ENCODE measurements around the gene MKRN1.
"Not testable (repeated sequence)": the region's sequence is repeated elsewhere in the genome, so short reads cannot be mapped to it uniquely, and the experiment has no call there.

Gene MKRN1

GRCh38 chr7:140484951-140485499, 5.7 kb upstream of the MKRN1 start:
- DNase-seq: no peak

- DNase-seq: no peak
These were observed 5.2 kb upstream of the MKRN1 start for GRCh38 chr7:140484479-140484878.

DNA sequence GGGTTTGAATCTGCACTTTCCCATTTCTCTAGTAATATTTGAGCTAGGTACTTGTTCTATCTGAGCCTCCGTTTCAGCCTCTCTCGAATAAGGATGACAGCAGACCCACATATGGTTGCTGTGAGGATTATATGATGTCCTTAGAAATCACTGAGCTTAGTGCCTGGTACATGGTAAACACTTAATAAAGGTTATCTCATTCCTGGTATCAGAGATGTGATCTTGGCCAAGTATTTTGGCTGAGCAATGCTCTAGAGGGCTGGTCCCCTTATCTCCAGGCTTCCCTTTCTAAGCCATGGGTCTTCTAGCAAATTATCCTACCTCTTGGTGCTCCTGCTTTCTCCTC, 407 bp upstream of the MKRN1 start:
- no peak for DNase-seq

- DNase-seq: peak; percentile 29 to 82
These were observed 851 bp downstream of the MKRN1 start for GRCh38 chr7:140478246-140479061.

GRCh38 chr7:140476698-140477261, 2.5 kb downstream of the MKRN1 start:
- DNase-seq: no peak

DNA sequence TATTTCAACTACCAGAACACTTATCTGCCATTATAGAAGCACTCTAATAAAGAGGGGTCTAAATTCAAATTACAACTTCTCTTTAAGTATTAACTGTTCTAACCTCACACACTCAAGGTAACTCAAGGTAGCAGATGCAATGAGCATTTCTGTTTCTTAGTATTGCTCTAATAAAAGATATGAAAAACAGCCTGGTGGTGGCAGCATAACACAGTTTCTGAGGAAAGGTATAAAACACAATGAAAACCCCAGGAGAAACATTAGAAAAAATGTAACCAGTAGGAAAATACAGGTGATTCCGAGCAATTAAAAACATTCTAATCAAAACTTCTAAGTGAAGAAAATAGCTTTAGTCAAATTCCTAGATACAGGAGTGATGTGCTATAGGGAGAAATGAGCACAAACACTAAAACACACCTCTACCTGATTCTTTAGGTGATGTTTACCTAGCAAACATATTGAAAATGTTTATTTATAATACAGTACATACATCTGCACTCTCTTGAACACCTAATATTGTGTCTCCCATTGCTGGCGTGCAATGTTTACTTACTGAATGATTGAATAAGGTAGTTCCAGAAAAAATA, 3.5 kb downstream of the MKRN1 start:
- DNase-seq: peak; percentile 57 to 82

- DNase-seq: no peak
These were observed 16.2 kb downstream of the MKRN1 start for GRCh38 chr7:140463111-140463510.

GRCh38 chr7:140458916-140459315, 20.4 kb downstream of the MKRN1 start:
- DNase-seq: no peak

GRCh38 chr7:140458201-140458600, 21.1 kb downstream of the MKRN1 start:
- DNase-seq: no peak

DNA sequence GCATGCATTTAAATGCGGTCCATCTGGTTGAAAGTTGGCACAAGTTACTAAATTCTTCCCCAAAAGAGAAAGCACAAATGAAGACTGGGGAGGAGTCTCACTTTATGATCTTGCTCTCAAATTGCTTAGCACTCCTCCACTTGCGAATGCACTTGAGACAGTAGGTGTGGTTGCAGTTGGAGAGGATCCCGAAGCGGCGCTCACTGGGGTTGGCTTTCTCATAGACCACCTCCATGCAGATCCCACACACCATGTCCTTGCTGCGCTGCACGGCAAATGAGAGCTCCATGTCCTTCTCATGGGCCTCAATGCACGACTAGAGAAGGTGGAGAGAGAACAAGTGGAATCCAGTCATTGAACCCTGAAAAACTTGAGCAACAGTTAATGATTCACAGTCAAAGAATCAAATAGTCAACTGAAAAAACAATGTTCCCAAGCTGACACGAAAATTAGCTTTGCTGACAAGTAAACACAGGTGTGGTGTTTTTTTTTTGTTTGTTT, 22.7 kb downstream of the MKRN1 start:
- DNase-seq: no peak

- DNase-seq: peak in 1 of 2 experiments; percentile 11
These were observed 23.6 kb downstream of the MKRN1 start for GRCh38 chr7:140455743-140456142.

DNA sequence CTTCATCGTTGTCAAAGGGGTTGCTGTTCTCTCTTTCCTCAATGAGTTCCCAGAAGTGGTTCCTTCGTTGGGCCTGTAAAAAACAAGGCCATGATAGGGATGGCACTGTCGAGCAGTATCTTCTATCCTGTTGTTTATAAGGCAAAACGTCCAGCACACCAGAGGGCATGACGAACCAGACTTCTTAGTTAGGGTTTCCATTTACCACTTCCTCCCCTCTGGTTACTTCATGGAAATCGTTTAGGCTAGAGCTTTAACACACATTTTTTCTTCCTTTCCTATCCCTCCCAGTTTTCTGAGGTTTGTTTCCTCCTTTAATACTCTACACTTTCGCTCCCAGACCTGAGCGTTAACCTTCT, 24.7 kb downstream of the MKRN1 start:
- no peak for DNase-seq

DNA sequence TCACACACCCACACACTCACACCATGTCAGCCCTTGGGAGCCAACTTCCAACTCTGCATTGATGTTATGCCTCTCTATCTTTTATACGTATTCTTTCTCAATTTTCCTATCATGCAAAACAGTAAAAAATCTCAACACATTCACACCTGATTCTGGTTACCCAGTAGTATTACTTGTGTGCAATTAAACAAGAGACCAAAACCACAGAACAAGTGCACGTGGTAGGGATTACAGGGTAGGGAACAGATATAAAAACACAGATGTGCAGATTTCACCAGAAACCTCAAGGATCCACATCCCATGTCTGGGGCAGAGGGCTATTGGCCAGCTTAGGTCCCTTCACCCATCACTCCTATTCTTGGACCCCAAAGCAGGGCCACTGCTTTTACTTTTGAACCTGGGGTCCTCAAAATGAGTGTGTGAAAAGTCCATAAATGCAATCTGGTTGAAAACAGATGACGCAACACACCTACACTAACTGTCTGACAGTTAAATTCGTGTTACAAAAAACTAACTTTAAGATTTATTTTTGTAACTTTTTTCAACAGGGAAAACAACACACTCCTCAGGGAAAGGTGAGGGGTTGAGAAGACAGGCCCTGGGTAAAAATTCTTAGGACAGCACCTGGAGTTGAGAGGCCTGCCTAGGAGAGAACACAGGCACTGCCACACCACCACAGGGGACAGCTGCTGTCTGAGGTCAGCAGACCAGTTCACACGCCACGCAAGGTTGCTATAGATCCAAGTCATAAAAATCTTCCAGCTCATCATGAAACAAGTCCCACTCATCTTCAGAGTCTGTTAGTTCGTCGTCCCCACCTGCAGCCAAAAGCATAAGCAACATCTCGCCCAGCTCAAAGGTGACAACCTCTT, 25.3 kb downstream of the MKRN1 start:
- DNase-seq: not testable (repeated sequence)

GRCh38 chr7:140453273-140453672, 26.0 kb downstream of the MKRN1 start:
- no peak for DNase-seq

- DNase-seq: peak in 1 of 2 experiments; percentile 18
These were observed 27.6 kb downstream of the MKRN1 start for GRCh38 chr7:140451716-140452115.

- no peak for DNase-seq
These were observed 30.4 kb downstream of the MKRN1 start for GRCh38 chr7:140448781-140449480.

DNA sequence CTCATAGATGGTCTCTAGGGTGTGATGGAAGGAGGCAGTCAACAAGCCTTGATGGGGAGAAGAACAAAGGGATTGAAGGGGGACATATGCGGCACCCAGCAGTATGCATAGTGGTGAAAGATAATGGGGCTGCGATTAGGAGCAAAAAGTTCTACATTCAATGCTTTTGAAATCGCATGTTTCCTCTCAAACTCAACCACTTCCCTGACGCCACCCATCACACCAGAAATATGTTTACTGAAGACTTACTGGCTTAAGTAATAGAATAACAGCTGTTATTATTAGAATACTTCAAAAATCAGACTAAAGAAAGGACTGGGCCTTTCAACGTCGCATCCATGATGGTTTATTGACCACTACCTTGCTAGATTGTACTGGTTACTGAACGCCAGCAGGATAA, 31.5 kb downstream of the MKRN1 start:
- DNase-seq: no peak

GRCh38 chr7:140446467-140446866, 32.8 kb downstream of the MKRN1 start:
- DNase-seq: no peak

DNA sequence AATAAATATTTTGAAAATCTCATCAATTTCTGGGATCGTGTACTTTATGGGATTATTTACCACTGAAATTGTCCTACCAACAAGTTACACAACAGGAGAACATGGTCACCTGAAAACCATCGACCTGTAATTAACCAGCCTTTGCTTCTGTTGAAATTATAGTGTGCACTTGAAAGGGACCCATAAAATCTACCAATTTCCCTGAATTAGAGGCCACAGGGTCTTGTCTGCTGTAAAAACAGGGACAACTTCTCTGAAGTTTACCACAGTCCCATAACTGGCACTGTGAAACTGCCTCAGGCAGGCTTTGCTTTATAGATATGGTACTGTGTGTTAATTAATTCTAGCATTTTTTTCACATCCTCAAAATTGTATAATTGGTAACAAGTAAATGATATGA, 37.8 kb downstream of the MKRN1 start:
- DNase-seq: no peak

GRCh38 chr7:140440593-140440992, 38.7 kb downstream of the MKRN1 start:
- DNase-seq: no peak

GRCh38 chr7:140439359-140439758, 39.9 kb downstream of the MKRN1 start:
- peak; percentile 17 to 18 for DNase-seq

DNA sequence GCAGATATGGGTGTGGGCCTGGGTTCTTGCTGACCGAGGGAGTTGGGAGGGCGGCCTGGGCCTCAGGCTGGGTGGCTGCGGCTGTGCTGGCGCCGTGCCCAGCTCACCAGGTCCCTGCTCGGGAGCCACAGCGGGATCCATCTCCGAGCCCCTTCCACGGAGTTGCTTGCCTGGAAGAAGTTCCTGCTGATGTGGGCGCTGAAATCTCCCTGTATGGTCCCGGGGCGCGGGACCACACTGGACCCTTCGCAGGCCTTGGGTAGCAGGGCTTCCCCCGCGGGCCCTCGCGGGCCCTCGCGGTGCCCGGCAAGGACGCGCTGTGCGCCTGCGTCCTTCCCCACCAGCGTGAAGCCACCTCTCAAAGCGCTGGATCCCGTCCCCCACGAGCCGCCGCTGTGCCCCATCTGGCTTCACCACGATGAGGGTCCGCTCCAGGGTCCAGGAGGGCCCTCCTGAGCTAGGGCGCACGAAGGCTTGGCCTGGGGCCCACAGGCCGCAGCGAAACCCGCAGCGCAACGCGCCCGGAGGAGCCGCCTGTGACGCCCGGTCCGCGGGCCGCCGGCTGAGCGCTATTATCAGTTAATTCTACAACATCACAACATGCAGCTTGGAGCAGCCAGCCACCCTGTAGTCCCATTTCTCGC, 43.9 kb downstream of the MKRN1 start:
- DNase-seq: no peak
